CD4-positive, alpha-beta T cell (primary cell): ENCODE measurements around the gene PIGU. TPM values are rescaled to one million over a fixed set of nuclear protein-coding genes. Genes with fewer than 3 reads are reported as not detected.

Experiments used
- ATAC-seq: fragments of 200-7000 bp; cut with Tn5 transposase; one replicate; pipeline ENCODE4 v1.10.0; 2022; ENCODE audit warnings: mild to moderate bottlenecking; ENCODE audit not compliant: poor library complexity
- CTCF ChIA-PET: fragments of 350-600 bp; sonication (Branson Sonifier 250); formaldehyde crosslinking; loops from one replicate; lab custom pipeline; 2021; ENCODE audit warnings: antibody characterized with exemption, inconsistent platforms; lab: Charles Lee
- POLR2A ChIA-PET: fragments of 350-600 bp; sonication (Branson Sonifier 250); formaldehyde crosslinking; loops from one replicate; lab custom pipeline; 2021; ENCODE audit warnings: antibody characterized with exemption, inconsistent platforms; lab: Charles Lee
- DNase-seq, 14 experiments: peaks; one replicate each; pipeline ENCODE4 v3.0.0-alpha.2; 2013 to 2020; ENCODE audit warnings: mixed read lengths in 2 of 14
- H3K27ac ChIP-seq, 2 donors: one replicate each; pipeline versions ENCODE4 v1.5.1 to v1.7.0; 2013; ENCODE audit warnings: low read length in 2 of 2, low read depth in 1 of 2, mild to moderate bottlenecking in 1 of 2
- H3K27me3 ChIP-seq, 2 experiments: 1 replicate in 1 of 2; 2 replicates in 1 of 2; pipeline versions ENCODE4 v1.6.1 to v1.7.0; 2013; ENCODE audit warnings: low read length in 2 of 2, control low read depth in 1 of 2, mild to moderate bottlenecking in 1 of 2, moderate library complexity in 1 of 2; ENCODE audit not compliant: insufficient read depth in 2 of 2, control insufficient read depth in 1 of 2
- H3K36me3 ChIP-seq: one replicate; pipeline ENCODE4 v1.6.1; 2013; ENCODE audit warnings: low read length, control low read depth; ENCODE audit not compliant: insufficient read depth
- H3K4me1 ChIP-seq: one replicate; pipeline ENCODE4 v1.6.1; 2013; ENCODE audit warnings: low read length, control low read depth; ENCODE audit not compliant: insufficient read depth
- H3K4me3 ChIP-seq: one replicate; pipeline ENCODE4 v1.5.1; 2013; ENCODE audit warnings: mild to moderate bottlenecking, low read length, moderate library complexity
- H3K9me3 ChIP-seq, 2 experiments: 1 replicate in 1 of 2; 2 replicates in 1 of 2; pipeline versions ENCODE4 v1.6.1 to v1.7.0; 2013; ENCODE audit warnings: low read length in 2 of 2, mild to moderate bottlenecking in 2 of 2, control low read depth in 1 of 2, moderate library complexity in 1 of 2; ENCODE audit not compliant: control insufficient read depth in 1 of 2, insufficient read depth in 1 of 2
- H3K27ac Mint-ChIP-seq: one replicate; pipeline ENCODE4 v1.8.0; 2020; ENCODE audit warnings: mixed read lengths
- H3K27me3 Mint-ChIP-seq: one replicate; pipeline ENCODE4 v1.8.0; 2021; ENCODE audit warnings: mixed read lengths
- H3K36me3 Mint-ChIP-seq: one replicate; pipeline ENCODE4 v1.8.0; 2021; ENCODE audit warnings: low read depth, mixed read lengths
- H3K4me1 Mint-ChIP-seq: one replicate; pipeline ENCODE4 v1.8.0; 2021; ENCODE audit warnings: low read depth, mixed read lengths
- H3K4me3 Mint-ChIP-seq: one replicate; pipeline ENCODE4 v1.8.0; 2020; ENCODE audit warnings: mild to moderate bottlenecking, mixed read lengths
- H3K9me3 Mint-ChIP-seq: one replicate; pipeline ENCODE4 v1.8.0; 2020; ENCODE audit warnings: mixed read lengths
- intact Hi-C, 2 experiments: fragments of 100-400 bp; cut with DNase I in 1 of 2; cut with micrococcal nuclease in 1 of 2; formaldehyde crosslinking; loops; one replicate each; pipeline versions ENCODE4 v1.15.1 to v1.9.0; 2023 to 2025; cut with DNase I, micrococcal nuclease
- total RNA-seq, 174 experiments: library from RNA in 2 of 174; stranded (reverse) in 2 of 174; gene quantifications; one replicate each; pipeline ENCODE4 v1.2.3 and lab custom pipeline; 2021 to 2026
- TF ChIP-seq, protein P1 (sequence below): fragments of 200-600 bp; IDR thresholded peaks from one replicate; pipeline ENCODE4 v1.8.0; 2022; ENCODE audit warnings: antibody characterized with exemption, mild to moderate bottlenecking

Gene PIGU
- total RNA-seq, 2 experiments from 2014 or later = 4.6 to 5.5 TPM

DNA sequence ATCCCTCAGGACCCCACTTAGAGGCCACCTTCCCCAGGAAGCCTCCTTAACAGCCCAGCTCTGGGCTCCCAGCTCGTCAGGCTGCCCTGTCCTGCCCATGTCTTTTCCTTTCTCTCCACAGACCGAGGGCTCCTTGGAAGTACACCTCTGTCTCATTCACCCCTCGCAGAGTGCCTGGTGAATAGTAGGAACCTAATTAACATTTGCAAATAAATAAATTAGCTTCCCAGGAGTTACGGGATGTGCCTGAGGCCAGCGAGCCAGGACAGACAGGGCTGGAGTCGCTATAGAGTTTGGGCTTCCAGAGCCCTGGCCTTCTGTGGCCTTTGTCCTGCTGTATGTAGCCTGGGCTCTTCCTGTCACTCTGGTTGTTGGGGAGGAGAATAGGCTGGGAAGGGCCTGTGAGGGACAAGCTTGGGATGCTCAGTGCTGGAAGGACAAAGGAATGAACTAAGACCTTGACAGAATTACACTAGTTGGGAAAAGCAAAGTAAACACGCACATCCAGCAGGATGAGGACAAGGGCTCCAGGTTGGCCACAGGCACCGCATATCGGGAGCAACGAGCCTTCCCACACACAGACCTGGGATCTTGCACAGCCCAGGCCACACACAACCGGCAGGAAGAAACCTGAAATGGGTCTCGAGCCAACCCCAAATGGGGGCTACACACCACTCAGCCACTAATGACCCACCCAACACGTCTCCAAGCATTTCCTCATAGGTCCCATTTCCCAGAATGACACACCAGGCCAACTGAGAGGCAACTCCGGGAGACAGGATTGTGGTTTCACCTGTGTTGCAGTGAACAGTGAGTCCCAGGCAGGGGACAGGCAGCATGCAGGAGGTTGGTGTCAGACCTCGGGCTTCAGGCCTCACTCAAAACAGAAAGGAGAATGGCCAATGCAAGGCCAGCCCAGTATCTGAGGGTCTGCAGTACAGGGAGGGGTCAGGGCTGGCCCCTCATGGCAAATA is 108.7 kb downstream of the PIGU start:
- intact Hi-C loops = no loop called here
- TF ChIP-seq, protein P1, sequence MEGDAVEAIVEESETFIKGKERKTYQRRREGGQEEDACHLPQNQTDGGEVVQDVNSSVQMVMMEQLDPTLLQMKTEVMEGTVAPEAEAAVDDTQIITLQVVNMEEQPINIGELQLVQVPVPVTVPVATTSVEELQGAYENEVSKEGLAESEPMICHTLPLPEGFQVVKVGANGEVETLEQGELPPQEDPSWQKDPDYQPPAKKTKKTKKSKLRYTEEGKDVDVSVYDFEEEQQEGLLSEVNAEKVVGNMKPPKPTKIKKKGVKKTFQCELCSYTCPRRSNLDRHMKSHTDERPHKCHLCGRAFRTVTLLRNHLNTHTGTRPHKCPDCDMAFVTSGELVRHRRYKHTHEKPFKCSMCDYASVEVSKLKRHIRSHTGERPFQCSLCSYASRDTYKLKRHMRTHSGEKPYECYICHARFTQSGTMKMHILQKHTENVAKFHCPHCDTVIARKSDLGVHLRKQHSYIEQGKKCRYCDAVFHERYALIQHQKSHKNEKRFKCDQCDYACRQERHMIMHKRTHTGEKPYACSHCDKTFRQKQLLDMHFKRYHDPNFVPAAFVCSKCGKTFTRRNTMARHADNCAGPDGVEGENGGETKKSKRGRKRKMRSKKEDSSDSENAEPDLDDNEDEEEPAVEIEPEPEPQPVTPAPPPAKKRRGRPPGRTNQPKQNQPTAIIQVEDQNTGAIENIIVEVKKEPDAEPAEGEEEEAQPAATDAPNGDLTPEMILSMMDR = no peak
- H3K4me3 Mint-ChIP-seq = no peak overlapping the region
- Histone ChIP-seq H3K4me3 (no peak overlapping the region), H3K27ac (no peak overlapping the region), H3K4me1 (peaks cover 2% of the 10 kb centered on the region), H3K9me3 (no peaks in the 10 kb centered on the region), H3K36me3 (peaks cover 30% of the 10 kb centered on the region), H3K27me3 (no peaks in the 10 kb centered on the region)
- ChIA-PET CTCF (no interaction called here), POLR2A (interaction anchor here (1.0 kb wide), 1 partner anchor 10 kb away, joined by 3 read pairs; the partner anchor contains the start of gene MAP1LC3A)
- peaks cover 41% of the 10 kb centered on the region for H3K36me3 Mint-ChIP-seq
- H3K4me1 Mint-ChIP-seq = no peaks in the 10 kb centered on the region
- H3K9me3 Mint-ChIP-seq = no peaks in the 10 kb centered on the region
- ATAC-seq (no peak), DNase-seq (no peak)
- no peaks in the 10 kb centered on the region for H3K27me3 Mint-ChIP-seq
- H3K27ac Mint-ChIP-seq = no peak overlapping the region

DNA sequence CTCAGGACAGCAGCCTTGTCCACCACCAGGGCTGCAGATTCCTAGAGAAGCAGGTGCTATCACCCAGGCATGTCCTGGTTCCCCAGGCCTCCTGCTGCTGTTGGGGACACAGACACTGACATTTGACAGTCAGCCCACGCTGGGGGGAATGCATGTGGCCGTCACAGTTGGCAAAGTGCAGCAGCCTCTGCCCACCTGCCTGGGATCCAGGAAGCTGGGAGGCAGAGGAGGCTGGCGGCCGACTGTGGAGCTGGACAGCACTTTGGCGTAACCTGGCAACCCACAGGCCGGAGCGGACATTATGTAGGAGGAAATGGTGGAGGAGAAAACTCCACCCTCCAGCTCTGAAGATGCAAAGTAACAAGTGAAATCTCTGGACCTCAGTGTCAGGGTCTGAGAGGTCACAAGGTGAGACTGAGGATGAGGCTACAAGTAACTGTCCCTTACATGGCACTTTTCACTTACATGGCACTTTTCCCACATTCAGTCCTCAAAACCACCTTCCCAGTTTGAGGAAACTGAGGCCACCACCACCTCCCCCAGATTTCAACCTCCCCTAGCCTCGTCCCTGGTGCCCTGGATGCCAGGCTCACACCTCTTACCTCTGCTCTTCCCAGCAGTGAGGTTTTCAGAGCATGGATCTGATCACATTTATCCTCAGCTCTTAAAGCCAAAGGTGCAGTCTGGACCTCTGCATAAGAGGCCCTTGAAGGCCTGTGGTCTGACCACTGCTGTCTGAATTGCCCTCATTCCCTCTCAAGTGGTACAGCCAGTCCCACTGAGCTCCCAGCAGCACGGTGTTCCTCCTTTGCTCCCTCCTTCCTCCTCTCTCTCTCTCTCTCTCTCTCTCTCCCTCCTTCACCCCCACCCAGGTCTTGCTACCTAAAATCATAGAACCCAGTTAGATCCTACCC is 109.7 kb downstream of the PIGU start:
- H3K9me3 ChIP-seq = no peaks in the 10 kb centered on the region
- intact Hi-C loops = no loop called here
- peaks cover 2% of the 10 kb centered on the region for H3K4me1 ChIP-seq
- H3K27me3 ChIP-seq = no peaks in the 10 kb centered on the region
- peaks cover 26% of the 10 kb centered on the region for H3K36me3 ChIP-seq
- ATAC-seq = no peak
- CTCF ChIA-PET = no interaction called here
- Mint-ChIP-seq H3K36me3 (peaks cover 36% of the 10 kb centered on the region), H3K4me1 (no peaks in the 10 kb centered on the region), H3K27ac (no peak overlapping the region), H3K4me3 (no peak overlapping the region), H3K9me3 (no peaks in the 10 kb centered on the region), H3K27me3 (no peaks in the 10 kb centered on the region)
- H3K27ac ChIP-seq = no peak overlapping the region
- no peak for DNase-seq
- TF ChIP-seq, protein P1 = no peak
- POLR2A ChIA-PET = interaction anchor here (1.0 kb wide), 2 partner anchors 9 kb away, joined by 3 read pairs; partner anchors contain the start of gene MAP1LC3A
- H3K4me3 ChIP-seq = no peak overlapping the region

DNA sequence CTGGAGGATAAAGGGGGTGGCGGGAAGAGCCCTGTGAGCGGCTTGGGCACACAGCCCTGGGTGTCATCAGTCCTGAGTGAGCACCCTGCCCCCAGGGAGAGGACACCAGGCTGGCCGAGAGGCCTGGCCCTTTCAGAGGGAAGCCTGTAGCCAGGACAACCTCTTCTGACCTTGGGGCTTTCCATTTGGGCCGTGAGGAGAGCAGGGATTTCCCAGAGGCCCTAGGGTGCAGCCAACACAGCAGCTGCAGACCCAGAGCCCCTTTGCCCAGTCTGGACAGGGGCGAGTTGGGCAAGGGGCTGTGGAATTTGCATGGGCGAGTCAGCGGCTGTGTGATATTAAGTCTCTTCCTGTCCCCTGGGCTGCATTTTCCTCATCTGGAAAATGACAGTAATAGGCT is 112.1 kb downstream of the PIGU start:
- ChIA-PET CTCF (no interaction called here), POLR2A (no interaction called here)
- peaks cover 16% of the 10 kb centered on the region for H3K36me3 ChIP-seq
- H3K36me3 Mint-ChIP-seq = peaks cover 20% of the 10 kb centered on the region
- H3K27ac Mint-ChIP-seq = no peak overlapping the region
- no peak for ATAC-seq
- H3K4me3 Mint-ChIP-seq = no peak overlapping the region
- no peaks in the 10 kb centered on the region for H3K9me3 Mint-ChIP-seq
- H3K27me3 ChIP-seq = no peaks in the 10 kb centered on the region
- H3K4me1 Mint-ChIP-seq = no peaks in the 10 kb centered on the region
- H3K27me3 Mint-ChIP-seq = no peaks in the 10 kb centered on the region
- DNase-seq = peak in 1 of 14 experiments; percentile 28
- TF ChIP-seq, protein P1 = no peak
- intact Hi-C loops = loop anchor here in 1 of 2 experiments (5.0 kb wide), 1 partner anchor 112 kb away; the partner anchor contains the start of gene PIGU
- H3K4me1 ChIP-seq = no peaks in the 10 kb centered on the region
- no peaks in the 10 kb centered on the region for H3K9me3 ChIP-seq
- H3K4me3 ChIP-seq = no peak overlapping the region
- no peak overlapping the region for H3K27ac ChIP-seq
